HG03025 (cell line): Measurements from ENCODE around the gene MYO7A.

Source experiments
- ATAC-seq: cut with Tn5 transposase; IDR thresholded peaks from one replicate; pipeline ENCODE4 v1.9.1; 2021; ENCODE audit warnings: mild to moderate bottlenecking, moderate library complexity; ENCODE audit not compliant: unreplicated experiment, low FRiP score

The MYO7A gene

GRCh38 chr11:77126156-77126775, 1.8 kb upstream of the MYO7A start:
- no peak for ATAC-seq

GRCh38 chr11:77126861-77127234, 1.2 kb upstream of the MYO7A start:
- no peak for ATAC-seq

GRCh38 chr11:77127235-77127911, 673 bp upstream of the MYO7A start:
- ATAC-seq, result no peak

- ATAC-seq, result no peak
Measured at GRCh38 chr11:77129069-77129841, 1.2 kb downstream of the MYO7A start.

- ATAC-seq, result no peak
Measured at GRCh38 chr11:77129842-77130756, 2.1 kb downstream of the MYO7A start.

GRCh38 chr11:77130763-77131513, 2.9 kb downstream of the MYO7A start:
- no peak for ATAC-seq

GRCh38 chr11:77131560-77131959, 3.5 kb downstream of the MYO7A start:
- ATAC-seq, result no peak

- no peak for ATAC-seq
Measured at GRCh38 chr11:77135069-77135468, 7.0 kb downstream of the MYO7A start.

GRCh38 chr11:77136074-77136473, 8.0 kb downstream of the MYO7A start:
- no peak for ATAC-seq

GRCh38 chr11:77136784-77137420, 8.9 kb downstream of the MYO7A start:
- ATAC-seq, result no peak

GRCh38 chr11:77137421-77137820, 9.4 kb downstream of the MYO7A start:
- ATAC-seq, result no peak

- no peak for ATAC-seq
Measured at GRCh38 chr11:77138106-77138649, 10.1 kb downstream of the MYO7A start.

- ATAC-seq, result no peak
Measured at GRCh38 chr11:77139201-77139600, 11.2 kb downstream of the MYO7A start.

- no peak for ATAC-seq
Measured at GRCh38 chr11:77140231-77140851, 12.3 kb downstream of the MYO7A start.

GRCh38 chr11:77141034-77141433, 13.0 kb downstream of the MYO7A start:
- ATAC-seq, result no peak

GRCh38 chr11:77141475-77141874, 13.4 kb downstream of the MYO7A start:
- ATAC-seq, result no peak

- ATAC-seq, result no peak
Measured at GRCh38 chr11:77142091-77142975, 14.3 kb downstream of the MYO7A start.
